Stimulated activated CD8-positive, alpha-beta memory T cell treated with anti-CD3 and anti-CD28 coated beads, Interleukin-15, amount 100 ng/mL, for 1 hour (primary cell): ENCODE measurements around the gene NEURL4.

Source experiments
- DNase-seq: peaks from one replicate; pipeline ENCODE4 v3.0.0-alpha.2; 2020; ENCODE audit warnings: low read depth

NEURL4 gene

GRCh38 chr17:7279448-7279847, 49.7 kb downstream of the NEURL4 start:
- no peak for DNase-seq

- no peak for DNase-seq
These were observed 62.4 kb downstream of the NEURL4 start for GRCh38 chr17:7266784-7267183.
